Caco-2 (cell line): ENCODE data around the gene PEX16. TPM values are rescaled to one million over a fixed set of nuclear protein-coding genes. Genes with fewer than 3 reads are reported as not detected.
"Not testable (repeated sequence)": the region's sequence is repeated elsewhere in the genome, so short reads cannot be mapped to it uniquely, and the experiment has no call there.

Source experiments
- BruUV-seq: library from RNA; stranded (reverse); fragments of 400-500 nt; replicated peaks from 2 replicates; lab custom pipeline; 2021; lab: Mats Ljungman, UMichigan
- CTCF ChIA-PET: fragments of 300-600 bp; sonication (Branson Sonifier 250); formaldehyde crosslinking; loops from one replicate; lab custom pipeline; 2022; ENCODE audit warnings: antibody characterized with exemption; lab: Charles Lee
- POLR2A ChIA-PET: fragments of 300-600 bp; sonication (Branson Sonifier 250); formaldehyde crosslinking; loops from one replicate; lab custom pipeline; 2022; ENCODE audit warnings: antibody characterized with exemption; lab: Charles Lee
- DNase-seq, 2 experiments: peaks; one replicate each; pipeline versions ENCODE4 v3.0.0 to v3.0.0-alpha.2; 2020 to 2022
- H3K27me3 ChIP-seq: replicated peaks from 2 replicates; pipeline ENCODE4 v1.6.0; 2011; ENCODE audit warnings: low read length; ENCODE audit not compliant: control insufficient read depth, insufficient read depth
- H3K36me3 ChIP-seq: 2 replicates; pipeline ENCODE4 v1.5.1; 2011; ENCODE audit warnings: low read length; ENCODE audit not compliant: control insufficient read depth, insufficient read depth
- H3K4me1 ChIP-seq: fragments of 250-450 bp; sonication (Bioruptor Pico); 2 replicates; pipeline ENCODE4 v1.5.1; 2020; ENCODE audit warnings: mild to moderate bottlenecking
- H3K4me3 ChIP-seq: 2 replicates; pipeline ENCODE4 v1.5.1; 2011; ENCODE audit warnings: low read depth, mild to moderate bottlenecking, control low read depth, low read length
- H3K9me3 ChIP-seq: fragments of 250-450 bp; sonication (Bioruptor Pico); 2 replicates; pipeline ENCODE4 v1.5.1; 2020; ENCODE audit warnings: mild to moderate bottlenecking, moderate library complexity
- H3K27ac Mint-ChIP-seq: one replicate; pipeline ENCODE4 v1.8.0; 2022; ENCODE audit warnings: mixed read lengths; ENCODE audit not compliant: unreplicated experiment
- H3K27me3 Mint-ChIP-seq: one replicate; pipeline ENCODE4 v1.8.0; 2022; ENCODE audit warnings: mixed read lengths; ENCODE audit not compliant: insufficient read depth, unreplicated experiment
- H3K36me3 Mint-ChIP-seq: one replicate; pipeline ENCODE4 v1.8.0; 2022; ENCODE audit warnings: mild to moderate bottlenecking, mixed read lengths; ENCODE audit not compliant: insufficient read depth, unreplicated experiment
- H3K4me1 Mint-ChIP-seq: one replicate; pipeline ENCODE4 v1.8.0; 2022; ENCODE audit warnings: low read depth, mixed read lengths; ENCODE audit not compliant: unreplicated experiment
- H3K4me3 Mint-ChIP-seq: one replicate; pipeline ENCODE4 v1.8.0; 2022; ENCODE audit warnings: mild to moderate bottlenecking, moderate library complexity, mixed read lengths; ENCODE audit not compliant: unreplicated experiment
- H3K9me3 Mint-ChIP-seq: one replicate; pipeline ENCODE4 v1.8.0; 2022; ENCODE audit warnings: mixed read lengths; ENCODE audit not compliant: unreplicated experiment
- CTCF ChIP-seq, 2 experiments: fragments of 200-600 bp in 1 of 2; IDR thresholded peaks; 1 replicate in 1 of 2; 2 replicates in 1 of 2; pipeline versions ENCODE4 v1.5.1 to v1.8.0; 2011 to 2022; ENCODE audit warnings: antibody characterized with exemption in 1 of 2, control low read depth in 1 of 2, inconsistent platforms in 1 of 2, low read depth in 1 of 2, low read length in 1 of 2, mild to moderate bottlenecking in 1 of 2, moderate library complexity in 1 of 2; ENCODE audit not compliant: insufficient read depth in 1 of 2, severe bottlenecking in 1 of 2, unreplicated experiment in 1 of 2
- intact Hi-C: fragments of 100-400 bp; cut with micrococcal nuclease; formaldehyde crosslinking; loops from one replicate; pipeline ENCODE4 v1.10.0; 2022; ENCODE audit not compliant: unreplicated experiment
- total RNA-seq: library from RNA; stranded (reverse); gene quantifications from 2 replicates; pipeline ENCODE4 v1.2.3, GENCODE V29; 2022

The PEX16 gene
- total RNA-seq, 1 experiment from 2014 or later, result 41.4 TPM

- CTCF ChIA-PET, result interaction anchor here (0.6 kb wide), 1 partner anchor 55 kb away, joined by 3 read pairs; no protein-coding TSS in a partner anchor
- Histone ChIP-seq H3K27me3 (no peaks in the 10 kb centered on the region), H3K9me3 (no peaks in the 10 kb centered on the region), H3K4me1 (peaks cover 10% of the 10 kb centered on the region), H3K4me3 (no peak overlapping the region), H3K36me3 (no peaks in the 10 kb centered on the region)
- Mint-ChIP-seq H3K4me3 (no peak overlapping the region), H3K4me1 (peaks cover 8% of the 10 kb centered on the region), H3K27me3 (peaks cover 4% of the 10 kb centered on the region), H3K27ac (no peak overlapping the region), H3K9me3 (no peaks in the 10 kb centered on the region), H3K36me3 (peaks cover 22% of the 10 kb centered on the region)
- DNase-seq, result no peak
- BruUV-seq, result no TSS peak
- POLR2A ChIA-PET, result no interaction called here
- intact Hi-C loops, result no loop called here
- TF ChIP-seq CTCF (IDR thresholded peaks at IDR 0.05; ENCODE audit: insufficient read depth in 1 of 2, low read depth in 1 of 2, low read length in 1 of 2, severe bottlenecking in 1 of 2, unreplicated experiment in 1 of 2), result no peak
These were observed 16.1 kb downstream of the PEX16 start for GRCh38 chr11:45901626-45902025.

- H3K9me3 ChIP-seq, result no peaks in the 10 kb centered on the region
- POLR2A ChIA-PET, result no interaction called here
- Mint-ChIP-seq H3K36me3 (peaks cover 16% of the 10 kb centered on the region), H3K27me3 (peaks cover 4% of the 10 kb centered on the region), H3K27ac (no peak overlapping the region), H3K9me3 (no peaks in the 10 kb centered on the region), H3K4me1 (peaks cover 8% of the 10 kb centered on the region), H3K4me3 (peak overlapping the region; percentile 77)
- H3K36me3 ChIP-seq, result no peaks in the 10 kb centered on the region
- no TSS peak for BruUV-seq
- no peak for DNase-seq
- CTCF ChIA-PET, result no interaction called here
- no peak for TF ChIP-seq CTCF (IDR thresholded peaks at IDR 0.05; ENCODE audit: insufficient read depth in 1 of 2, low read depth in 1 of 2, low read length in 1 of 2, severe bottlenecking in 1 of 2, unreplicated experiment in 1 of 2)
- intact Hi-C loops, result loop anchor here (1.0 kb wide), 1 partner anchor 17 kb away; no protein-coding TSS in a partner anchor
- peaks cover 10% of the 10 kb centered on the region for H3K4me1 ChIP-seq
- H3K27me3 ChIP-seq, result no peaks in the 10 kb centered on the region
- H3K4me3 ChIP-seq, result no peak overlapping the region
These were observed 16.6 kb downstream of the PEX16 start for GRCh38 chr11:45900916-45901617.

- intact Hi-C loops, result loop anchor here (1.0 kb wide), 1 partner anchor 18 kb away; no protein-coding TSS in a partner anchor
- H3K4me1 ChIP-seq, H3K27me3 ChIP-seq, H3K4me1 Mint-ChIP-seq, POLR2A ChIA-PET, BruUV-seq, DNase-seq, H3K27me3 Mint-ChIP-seq, H3K9me3 ChIP-seq, CTCF ChIA-PET, H3K9me3 Mint-ChIP-seq, H3K36me3 ChIP-seq: not testable (repeated sequence)
- H3K4me3 ChIP-seq, result peak overlapping the region; percentile 67
- Mint-ChIP-seq H3K27ac (peak overlapping the region; percentile 84), H3K36me3 (peaks cover 16% of the 10 kb centered on the region), H3K4me3 (peak overlapping the region; percentile 77)
These were observed 17.4 kb downstream of the PEX16 start for GRCh38 chr11:45900175-45900800.
